HG03354 (cell line): Measurements from ENCODE around the gene ACTN4.
A peak's percentile ranks its signal among the peaks of the same experiment; 100 is the strongest.

Experiments used
- ATAC-seq: cut with Tn5 transposase; IDR thresholded peaks from one replicate; pipeline ENCODE4 v1.9.1; 2021; ENCODE audit warnings: mild to moderate bottlenecking; ENCODE audit not compliant: unreplicated experiment, poor library complexity, severe bottlenecking

The ACTN4 gene

DNA sequence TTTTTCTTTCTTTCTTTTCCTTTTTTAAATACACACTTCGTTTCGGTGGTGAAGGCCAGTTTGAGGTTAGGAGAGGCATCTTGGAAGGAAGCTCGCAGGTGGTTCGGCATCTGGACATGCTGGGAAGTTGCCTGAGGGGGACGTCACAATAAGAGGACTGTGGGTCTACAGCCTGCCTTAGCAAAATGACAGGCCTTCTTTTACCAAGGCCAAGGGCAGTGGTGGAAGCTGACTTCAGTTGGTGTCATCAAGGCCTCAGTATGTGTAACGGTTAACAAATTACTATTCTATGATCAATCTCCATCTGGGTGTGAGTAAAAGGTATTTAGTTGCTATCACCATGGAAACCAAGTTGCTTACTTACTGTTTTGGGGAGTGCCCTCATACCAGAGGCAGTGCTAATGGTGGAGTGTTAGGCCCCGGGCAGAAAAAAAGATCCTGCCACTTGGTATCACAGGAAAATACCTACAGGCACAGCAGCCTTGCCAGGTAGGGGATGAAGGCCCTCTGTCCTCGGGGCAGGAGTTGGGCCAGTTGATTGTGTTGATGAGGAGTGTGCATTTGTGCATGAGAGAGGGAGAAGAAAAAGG is 10.3 kb downstream of the ACTN4 start:
- no peak for ATAC-seq

DNA sequence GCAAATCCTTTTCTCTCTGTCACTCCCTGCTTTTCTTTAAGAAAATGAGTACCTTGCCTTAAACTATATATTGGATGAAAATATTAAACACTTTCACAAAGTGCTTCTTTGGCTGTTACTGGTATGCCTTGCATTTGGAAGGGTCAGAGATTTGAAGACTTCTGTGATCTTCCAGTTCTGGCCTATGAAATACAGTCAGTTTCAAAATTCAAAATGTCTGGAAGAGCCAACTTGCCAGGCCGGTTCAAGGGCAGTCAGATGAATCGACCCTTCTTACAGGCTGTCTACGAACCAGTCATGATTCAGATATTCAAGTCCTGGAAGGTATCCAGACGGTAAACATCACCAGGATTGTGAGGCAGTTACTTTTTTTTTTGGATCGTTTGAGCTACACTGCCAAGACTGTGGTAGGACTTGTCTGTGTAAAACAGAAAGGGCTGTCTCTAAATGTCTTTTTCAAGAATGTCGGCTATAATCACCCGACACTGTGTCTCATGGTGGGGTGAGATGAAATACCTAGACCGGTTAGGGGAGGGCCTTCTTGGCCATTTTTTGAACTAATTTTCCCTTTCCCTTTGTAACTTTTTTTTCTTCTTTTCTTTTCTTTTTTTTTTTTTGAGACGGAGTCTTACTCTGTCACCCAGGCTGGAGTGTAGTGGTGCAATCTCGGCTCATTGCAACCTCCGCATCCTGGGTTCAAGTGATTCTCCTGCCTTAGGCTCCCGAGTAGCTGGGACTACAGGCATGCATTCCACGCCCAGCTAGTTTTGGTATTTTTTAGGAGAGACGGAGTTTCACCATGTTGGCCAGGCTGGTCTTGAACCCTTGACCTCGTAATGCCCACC is 11.2 kb downstream of the ACTN4 start:
- no peak for ATAC-seq

DNA sequence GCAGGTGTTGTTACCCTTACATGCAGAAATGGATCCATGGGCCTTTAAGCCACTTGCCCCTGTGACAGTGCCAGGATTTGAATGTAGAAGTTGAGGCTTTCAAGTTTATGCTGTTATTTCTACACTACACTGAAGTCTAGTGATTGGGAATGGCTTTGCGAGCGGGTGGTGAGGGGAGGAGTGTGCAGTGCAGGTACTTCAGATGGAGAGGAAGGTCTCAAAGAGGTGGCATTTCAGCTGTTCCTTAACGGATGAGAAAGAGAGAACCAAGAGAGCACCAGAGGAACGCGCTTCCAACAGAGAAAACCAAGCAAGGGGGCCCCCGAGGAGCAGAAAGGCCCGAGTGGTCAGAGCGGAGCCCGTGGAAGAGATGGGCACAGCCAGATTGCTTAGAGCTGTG is 13.3 kb downstream of the ACTN4 start:
- no peak for ATAC-seq

GRCh38 chr19:38661136-38661535 is 13.7 kb downstream of the ACTN4 start:
- ATAC-seq: no peak

DNA sequence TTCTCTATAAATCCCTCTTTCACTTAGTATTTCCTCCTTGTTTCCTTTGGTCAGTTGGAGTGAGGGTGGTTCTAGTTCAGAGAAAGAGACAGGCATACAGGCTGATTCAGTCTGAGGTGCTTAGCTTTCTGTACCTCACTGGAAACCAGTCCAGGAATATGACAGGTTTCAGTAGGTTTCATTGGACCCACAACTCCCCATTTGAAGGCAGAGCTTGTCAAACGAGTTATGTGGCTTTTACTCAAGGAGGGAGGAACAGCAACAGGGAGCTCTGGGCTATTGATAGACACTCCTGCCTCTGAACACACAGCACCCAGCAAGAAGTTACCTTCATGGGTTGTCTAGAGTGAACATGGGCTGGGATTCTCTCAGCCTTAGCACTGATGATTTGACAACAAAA is 14.5 kb downstream of the ACTN4 start:
- no peak for ATAC-seq

GRCh38 chr19:38662537-38663155 is 15.2 kb downstream of the ACTN4 start:
- no peak for ATAC-seq

DNA sequence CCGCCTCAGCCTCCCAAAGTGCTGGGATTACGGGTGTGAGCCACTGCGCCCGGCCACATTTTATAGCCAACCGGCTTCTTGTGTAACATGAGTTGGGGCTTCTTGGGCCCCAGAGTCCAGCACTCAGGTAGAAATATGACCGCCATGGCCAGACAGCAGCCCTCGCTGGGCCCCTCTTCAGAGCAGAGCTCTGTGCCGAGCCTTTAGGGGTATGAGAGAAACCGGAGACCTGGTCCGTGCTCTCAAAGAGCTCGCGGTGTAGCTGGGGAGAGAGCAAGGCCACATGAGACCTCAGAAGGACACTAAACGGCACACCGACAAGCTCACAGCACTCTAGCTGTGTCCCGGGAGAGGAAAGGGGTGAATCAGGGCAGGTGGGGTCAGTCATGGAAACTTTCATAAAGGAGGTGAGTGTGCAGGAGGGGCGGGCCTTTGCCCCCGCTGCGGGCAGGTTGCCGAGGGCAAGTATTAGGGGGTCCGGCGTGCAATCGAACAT is 15.8 kb downstream of the ACTN4 start:
- no peak for ATAC-seq

- no peak for ATAC-seq
These were observed 16.6 kb downstream of the ACTN4 start for GRCh38 chr19:38663957-38664502.

DNA sequence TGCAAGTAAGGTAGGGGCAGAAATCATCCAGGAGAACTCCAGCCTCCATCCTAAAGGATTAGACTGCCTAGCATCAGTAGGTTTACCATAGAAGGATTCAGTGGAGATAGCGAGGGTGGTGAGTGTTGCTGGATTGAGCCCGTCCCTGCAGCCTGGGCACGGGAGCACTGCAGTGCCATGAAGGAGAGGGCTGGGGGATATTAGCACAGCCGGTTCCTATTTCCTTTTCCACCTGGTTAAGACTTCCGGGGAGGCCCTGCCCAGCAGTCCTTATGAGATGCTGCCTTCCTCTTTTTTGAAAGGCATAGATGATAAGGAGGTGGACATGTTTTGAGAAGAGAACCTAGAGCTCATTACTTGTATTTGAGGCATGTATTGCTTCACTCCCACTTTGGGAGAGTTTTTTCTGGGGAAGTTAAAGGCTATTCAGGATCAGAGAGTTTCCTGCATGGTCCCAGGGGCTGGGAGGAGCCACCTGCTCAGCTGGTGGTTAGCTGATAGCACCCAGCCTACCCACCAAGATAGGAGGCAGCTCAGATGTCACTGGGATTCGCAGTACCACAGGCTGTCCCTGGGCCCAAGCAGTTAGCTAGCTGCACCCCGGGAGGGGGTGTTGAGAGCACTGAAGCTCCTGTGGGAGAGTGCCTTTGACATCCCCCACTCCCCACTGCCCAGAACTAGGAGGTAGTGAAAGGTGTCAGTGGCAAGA is 17.2 kb downstream of the ACTN4 start:
- ATAC-seq: no peak

GRCh38 chr19:38665219-38665931 is 17.9 kb downstream of the ACTN4 start:
- no peak for ATAC-seq

- no peak for ATAC-seq
These were observed 18.7 kb downstream of the ACTN4 start for GRCh38 chr19:38665950-38666662.

- peak; percentile 62 for ATAC-seq
These were observed 19.4 kb downstream of the ACTN4 start for GRCh38 chr19:38666663-38667511.

DNA sequence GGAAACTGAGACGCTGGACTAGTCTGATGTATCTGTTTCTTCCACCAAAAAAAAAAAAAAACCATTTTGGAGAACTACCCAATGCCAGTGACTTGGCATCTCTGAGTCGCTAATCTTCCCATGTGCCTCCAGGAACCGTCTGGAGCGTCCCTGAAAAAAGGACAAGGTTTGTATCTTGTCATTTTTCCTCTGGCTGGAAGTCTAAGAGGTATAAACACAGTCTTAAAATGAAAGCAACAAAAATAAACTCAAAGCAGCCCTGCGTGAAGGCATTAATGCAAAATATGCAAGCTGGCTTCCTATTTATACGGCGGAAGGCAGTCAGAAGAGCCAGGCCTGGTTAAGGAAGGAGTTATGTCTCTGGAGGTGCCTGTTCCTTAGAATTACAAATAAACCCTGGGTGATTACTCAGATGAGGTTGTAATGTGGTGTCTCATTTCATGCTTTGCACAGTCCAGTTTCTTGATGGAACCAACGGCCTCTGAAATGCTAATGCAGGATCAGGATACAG is 20.3 kb downstream of the ACTN4 start:
- no peak for ATAC-seq

DNA sequence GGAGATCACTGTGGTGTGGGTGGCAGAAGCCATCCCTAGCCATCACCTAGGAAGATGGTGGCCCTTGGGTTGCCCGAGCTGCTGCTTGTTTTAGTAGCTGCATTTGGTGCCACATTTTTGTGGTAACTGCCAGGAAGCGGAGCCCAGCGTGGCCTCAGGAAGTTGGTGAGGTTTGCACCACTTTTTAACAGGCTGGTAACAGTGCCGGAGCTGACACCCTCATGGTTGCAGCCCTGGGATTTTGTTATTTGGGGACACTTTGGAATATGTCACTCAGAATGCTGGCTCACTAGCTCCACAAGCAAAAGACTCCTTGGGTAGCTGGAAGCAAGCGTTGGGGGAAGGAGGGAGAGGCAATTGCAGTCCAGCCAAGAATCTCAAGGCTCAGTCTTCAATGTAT is 22.1 kb downstream of the ACTN4 start:
- ATAC-seq: no peak

- no peak for ATAC-seq
These were observed 23.5 kb downstream of the ACTN4 start for GRCh38 chr19:38670921-38671398.

- no peak for ATAC-seq
These were observed 24.2 kb downstream of the ACTN4 start for GRCh38 chr19:38671654-38672053.

DNA sequence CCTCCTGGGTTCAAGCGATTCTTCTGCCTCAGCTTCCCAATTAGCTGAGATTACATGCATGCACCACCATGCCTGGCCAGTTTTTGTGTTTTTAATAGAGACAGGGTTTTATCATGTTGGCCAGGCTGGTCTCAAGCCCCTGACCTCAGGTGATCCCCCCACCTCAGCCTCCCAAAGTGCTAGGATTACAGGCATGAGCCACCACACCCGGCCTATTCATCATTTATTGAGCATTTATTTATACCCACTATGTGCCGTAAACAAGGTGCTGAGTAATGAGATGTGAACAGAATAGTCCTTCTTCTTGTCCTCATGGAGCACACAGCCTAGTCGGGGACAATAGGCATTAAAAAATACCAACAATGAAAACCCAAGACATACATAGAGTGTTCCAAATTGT is 25.6 kb downstream of the ACTN4 start:
- ATAC-seq: no peak
